Natural killer cell (primary cell): ENCODE data around the gene AEBP1. TPM values are rescaled to one million over a fixed set of nuclear protein-coding genes. Genes with fewer than 3 reads are reported as not detected.

ENCODE experiments used
- ATAC-seq, 3 donors: fragments of 150-1000 bp in 2 of 3; fragments of 200-7000 bp in 1 of 3; cut with Tn5 transposase; 1 replicate in 1 of 3; 2 replicates in 2 of 3; pipeline ENCODE4 v1.10.0; 2021; ENCODE audit warnings: mild to moderate bottlenecking in 2 of 3, moderate library complexity in 2 of 3
- DNase-seq, 2 donors: peaks; one replicate each; pipeline versions ENCODE4 v3.0.0 to v3.0.0-alpha.2; 2013 to 2021; ENCODE audit warnings: mixed read lengths in 1 of 2
- H3K27ac ChIP-seq: one replicate; pipeline ENCODE4 v1.5.1; 2013; ENCODE audit warnings: mild to moderate bottlenecking, low read length
- H3K27me3 ChIP-seq: one replicate; pipeline ENCODE4 v1.6.1; 2013; ENCODE audit warnings: low read length; ENCODE audit not compliant: control insufficient read depth, insufficient read depth
- H3K36me3 ChIP-seq: one replicate; pipeline ENCODE4 v1.6.1; 2013; ENCODE audit warnings: low read length; ENCODE audit not compliant: control insufficient read depth, insufficient read depth
- H3K4me1 ChIP-seq: one replicate; pipeline ENCODE4 v1.6.1; 2013; ENCODE audit warnings: low read length; ENCODE audit not compliant: control insufficient read depth, insufficient read depth
- H3K4me3 ChIP-seq: one replicate; pipeline ENCODE4 v1.5.1; 2013; ENCODE audit warnings: low read length
- H3K9me3 ChIP-seq: one replicate; pipeline ENCODE4 v1.6.1; 2013; ENCODE audit warnings: low read length; ENCODE audit not compliant: control insufficient read depth, insufficient read depth
- H3K27ac Mint-ChIP-seq, 2 donors: one replicate each; pipeline ENCODE4 v1.8.0; 2022; ENCODE audit warnings: mild to moderate bottlenecking in 2 of 2, mixed read lengths in 2 of 2, moderate library complexity in 1 of 2
- H3K27me3 Mint-ChIP-seq, 2 donors: one replicate each; pipeline ENCODE4 v1.8.0; 2022; ENCODE audit warnings: low read depth in 2 of 2, mixed read lengths in 2 of 2
- H3K36me3 Mint-ChIP-seq: one replicate; pipeline ENCODE4 v1.8.0; 2022; ENCODE audit warnings: mixed read lengths
- H3K4me1 Mint-ChIP-seq, 2 donors: one replicate each; pipeline ENCODE4 v1.8.0; 2022; ENCODE audit warnings: mixed read lengths in 2 of 2
- H3K4me3 Mint-ChIP-seq: one replicate; pipeline ENCODE4 v1.8.0; 2022; ENCODE audit warnings: mild to moderate bottlenecking, moderate library complexity, mixed read lengths
- H3K9me3 Mint-ChIP-seq, 2 donors: one replicate each; pipeline ENCODE4 v1.8.0; 2022; ENCODE audit warnings: mixed read lengths in 2 of 2
- CTCF ChIP-seq: fragments of 200-600 bp; IDR thresholded peaks from one replicate; pipeline ENCODE4 v1.8.0; 2022; ENCODE audit warnings: antibody characterized with exemption
- WGBS: methylation state at CpG from one replicate; pipeline ENCODE4 v1.1.7; 2013; ENCODE audit warnings: missing lambda C conversion rate; ENCODE audit not compliant: insufficient coverage; 5-methylcytosine and 5-hydroxymethylcytosine counted together
- intact Hi-C: fragments of 100-400 bp; cut with micrococcal nuclease; formaldehyde crosslinking; loops from one replicate; pipeline ENCODE4 v1.14.2; 2022
- total RNA-seq, 4 donors: library from RNA; stranded (reverse); fragments of 120-200 nt in 1 of 4; gene quantifications; one replicate each; pipeline versions ENCODE4 v1.2.3 to v1.2.4, GENCODE V29; 2013 to 2022

The AEBP1 gene
- total RNA-seq, 3 donors from 2014 or later (not counting 1 experiment from before 2014, with no cell fraction given), result 3.3 to 9.0 (median 6.4) TPM

DNA sequence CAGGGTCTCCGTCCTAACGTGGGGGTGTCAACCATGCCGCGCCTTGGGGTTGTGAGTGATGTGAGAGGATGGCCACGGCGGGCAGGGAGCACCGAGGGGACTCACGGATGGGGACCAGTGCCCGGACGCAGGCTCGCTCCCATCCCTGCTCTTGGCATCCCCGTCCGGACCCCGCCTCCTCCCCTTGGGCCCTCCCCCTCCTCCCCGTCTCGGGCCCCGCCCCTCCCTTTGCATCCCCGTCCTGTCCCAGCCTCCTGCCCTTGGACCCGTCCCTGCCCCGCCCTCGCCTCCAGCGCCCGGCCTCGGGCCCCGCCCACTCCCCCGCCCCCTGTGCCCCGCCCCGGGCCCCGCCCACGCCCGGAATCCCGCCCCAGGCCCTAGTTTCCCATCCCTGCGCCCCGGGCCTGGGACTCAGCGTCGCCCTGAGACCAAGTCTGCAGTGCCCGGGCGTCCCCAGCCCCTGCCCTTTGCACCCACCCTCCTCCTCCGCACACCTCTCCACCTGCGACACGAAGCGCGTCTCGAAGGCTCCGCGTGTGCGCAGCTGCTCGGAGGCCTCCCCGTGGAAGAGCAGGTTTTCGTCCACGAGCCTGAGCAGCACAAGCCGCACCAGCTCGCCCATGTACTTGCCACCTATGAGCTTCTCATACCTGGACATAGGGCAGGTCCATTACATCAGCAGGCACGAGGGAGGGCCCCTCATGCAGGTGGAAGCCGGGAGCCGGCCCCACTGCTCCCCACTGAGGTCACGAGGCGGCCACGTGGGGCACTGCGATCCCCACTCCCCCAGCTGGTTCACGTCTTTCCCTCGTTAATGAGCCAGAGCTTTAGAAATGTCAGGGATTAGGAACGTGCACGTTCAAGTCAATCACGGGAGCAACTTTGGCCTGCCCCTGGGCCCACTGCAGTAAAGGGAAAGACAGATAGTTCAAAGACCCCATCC, 42.1 kb downstream of the AEBP1 start:
- no peak overlapping the region for H3K27ac Mint-ChIP-seq

DNA sequence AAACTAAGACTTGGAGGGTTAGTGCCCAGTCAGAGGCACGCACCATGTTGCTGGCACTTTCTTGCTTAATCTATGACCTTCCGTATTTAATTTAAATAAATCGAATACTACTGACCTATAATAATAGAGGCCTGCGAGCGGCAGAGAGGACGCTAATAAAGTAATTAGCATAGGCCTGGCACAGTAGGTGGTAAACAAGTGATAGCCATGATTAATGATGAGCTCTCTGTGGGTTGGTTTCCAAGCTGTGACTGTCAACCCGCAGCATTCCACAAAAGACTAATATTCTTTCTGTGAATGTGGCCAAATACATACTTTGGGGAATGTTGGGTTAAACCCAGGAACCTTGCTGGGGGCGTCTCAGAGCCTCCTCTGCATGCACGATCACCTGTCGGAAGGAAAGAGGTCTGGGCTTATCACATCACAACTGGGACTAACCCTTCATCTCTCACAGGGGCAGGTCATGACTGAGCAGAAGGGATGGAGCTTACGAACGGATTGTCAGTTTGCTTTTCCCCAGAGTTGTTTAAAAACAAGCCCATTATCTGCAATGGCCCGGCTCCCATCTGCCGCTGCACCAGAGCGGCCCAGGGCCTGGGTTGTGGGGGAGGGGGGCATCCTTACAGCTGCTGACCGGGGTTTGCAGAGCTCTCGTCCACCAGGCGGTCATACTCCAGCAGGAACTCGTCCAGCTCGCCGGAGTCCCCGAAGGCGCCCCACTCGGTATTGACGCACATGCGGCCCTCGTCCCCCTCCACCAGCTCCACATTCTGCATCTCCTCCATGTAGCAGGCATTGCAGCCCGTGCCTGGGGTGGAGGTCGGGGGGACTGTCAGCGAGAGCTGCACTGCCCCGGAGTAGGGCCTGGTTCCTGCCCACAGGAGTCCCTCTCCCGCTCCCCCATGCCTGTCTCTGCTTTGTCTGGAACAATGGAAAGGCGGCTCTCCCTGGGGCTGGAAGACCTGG, 43.2 kb downstream of the AEBP1 start:
- H3K36me3 Mint-ChIP-seq, result no peaks in the 10 kb centered on the region
- Histone ChIP-seq H3K36me3 (no peaks in the 10 kb centered on the region), H3K4me3 (no peak overlapping the region), H3K4me1 (peaks cover 18% of the 10 kb centered on the region), H3K9me3 (no peaks in the 10 kb centered on the region), H3K27ac (no peak overlapping the region), H3K27me3 (peaks cover 11% of the 10 kb centered on the region)
- H3K4me3 Mint-ChIP-seq, result peak overlapping the region; percentile 61
- TF ChIP-seq CTCF, result no peak
- peaks cover 0 to 6% of the 10 kb centered on the region in 2 donors for H3K27me3 Mint-ChIP-seq
- 83% methylated on average over 33 of the region's 33 CpGs for WGBS
- H3K4me1 Mint-ChIP-seq, result peaks cover 0 to 6% of the 10 kb centered on the region in 2 donors
- H3K27ac Mint-ChIP-seq, result no peak overlapping the region
- intact Hi-C loops, result no loop called here
- H3K9me3 Mint-ChIP-seq, result no peaks in the 10 kb centered on the region
- ATAC-seq (no peak), DNase-seq (no peak)

More for the DNA sequence above, 42.1 kb downstream of the AEBP1 start:
- intact Hi-C loops, result no loop called here
- no peak overlapping the region for H3K27ac ChIP-seq
- peak overlapping the region; percentile 65 for H3K4me3 Mint-ChIP-seq
- H3K27me3 Mint-ChIP-seq, result peaks cover 0 to 6% of the 10 kb centered on the region in 2 donors
- H3K9me3 Mint-ChIP-seq, result no peaks in the 10 kb centered on the region
- H3K4me1 Mint-ChIP-seq, result peaks cover 0 to 6% of the 10 kb centered on the region in 2 donors
- no peaks in the 10 kb centered on the region for H3K36me3 Mint-ChIP-seq
- TF ChIP-seq CTCF, result no peak
- H3K4me3 ChIP-seq, result peak overlapping the region; percentile 36
- H3K9me3 ChIP-seq, result no peaks in the 10 kb centered on the region
- H3K27me3 ChIP-seq, result peaks cover 11% of the 10 kb centered on the region
- peaks cover 18% of the 10 kb centered on the region for H3K4me1 ChIP-seq
- DNase-seq (peak in 1 of 2 donors; percentile 73), ATAC-seq (peak; percentile 63 to 72 (median 69))
- H3K36me3 ChIP-seq, result no peaks in the 10 kb centered on the region
- 21% methylated on average over 62 of the region's 65 CpGs for WGBS

GRCh38 chr7:44148166-44148565, 44.0 kb downstream of the AEBP1 start:
- no peak overlapping the region for H3K4me3 ChIP-seq
- Mint-ChIP-seq H3K27me3 (peaks cover 0 to 6% of the 10 kb centered on the region in 2 donors), H3K36me3 (no peaks in the 10 kb centered on the region), H3K27ac (no peak overlapping the region), H3K4me3 (no peak overlapping the region), H3K4me1 (peaks cover 0 to 6% of the 10 kb centered on the region in 2 donors), H3K9me3 (no peaks in the 10 kb centered on the region)
- DNase-seq (no peak), ATAC-seq (no peak)
- intact Hi-C loops, result no loop called here
- no peak overlapping the region for H3K27ac ChIP-seq
- H3K9me3 ChIP-seq, result no peaks in the 10 kb centered on the region
- no peaks in the 10 kb centered on the region for H3K36me3 ChIP-seq
- 90% methylated on average over 2 of the region's 2 CpGs for WGBS
- H3K4me1 ChIP-seq, result peaks cover 18% of the 10 kb centered on the region
- H3K27me3 ChIP-seq, result peaks cover 11% of the 10 kb centered on the region
- no peak for TF ChIP-seq CTCF
